Retina (tissue), 1 donor: ENCODE measurements around the gene ASAH2B.

Experiments used
- DNase-seq: peaks from one replicate; pipeline ENCODE4 v3.0.0-alpha.2; 2016

Gene ASAH2B

GRCh38 chr10:50799595-50799994 lies 59.9 kb downstream of the ASAH2B start:
- DNase-seq: no peak

GRCh38 chr10:50805981-50806622 lies 66.4 kb downstream of the ASAH2B start:
- DNase-seq: no peak

GRCh38 chr10:50807851-50808776 lies 68.4 kb downstream of the ASAH2B start:
- DNase-seq: peak; percentile 39
